Measurements from ENCODE around the gene OLFML1. TPM values are rescaled to one million over a fixed set of nuclear protein-coding genes. Genes with fewer than 3 reads are reported as not detected.

The OLFML1 gene
- total RNA-seq, 1 experiment from 2014 or later = not detected

DNA sequence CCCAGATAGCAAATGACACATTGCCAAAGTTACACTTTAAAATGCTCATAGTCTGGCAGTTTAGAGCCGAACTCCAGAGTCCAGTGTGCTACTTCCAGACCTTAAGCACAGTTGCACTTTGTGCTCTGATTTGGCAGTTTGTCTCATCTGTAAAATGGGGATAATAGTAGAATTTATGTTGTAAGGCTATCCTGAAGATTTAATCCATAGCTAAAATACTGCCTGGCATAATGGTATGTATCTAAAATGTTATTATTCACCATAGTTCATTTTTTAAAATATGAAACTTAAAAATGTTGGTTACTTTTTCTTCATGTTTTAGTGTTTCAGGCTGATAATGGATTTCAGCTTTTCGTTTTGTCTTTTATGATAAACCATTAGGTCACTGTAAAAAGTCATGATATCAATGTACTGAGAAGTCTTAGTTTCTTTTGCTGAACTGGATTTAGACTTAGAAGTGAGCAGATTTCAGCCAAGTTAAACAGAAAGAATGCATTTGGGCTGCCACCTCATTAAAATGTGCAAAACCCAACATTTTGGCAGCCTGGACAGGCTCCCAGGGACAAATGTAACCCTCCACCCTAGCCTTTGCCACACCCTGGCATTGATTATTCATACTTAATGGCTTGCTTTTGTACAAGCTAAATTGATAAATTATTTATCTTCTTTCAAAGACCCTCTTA lies 933 bp downstream of the OLFML1 start:
- H2BK5ac ChIP-seq (ENCODE audit: insufficient read length, low read length) = no peak overlapping the region
- Mint-ChIP-seq H3K36me3 (ENCODE audit: insufficient read depth in 1 of 3, low read depth in 3 of 3) (no peaks in the 10 kb centered on the region), H3K27ac (no peak overlapping the region), H3K27me3 (ENCODE audit: low read depth) (no peaks in the 10 kb centered on the region), H3K9me3 (no peaks in the 10 kb centered on the region), H3K4me1 (peaks cover 22 to 26% of the 10 kb centered on the region in 2 experiments), H3K4me3 (no peak overlapping the region)
- no peaks in the 10 kb centered on the region for H3K79me1 ChIP-seq (ENCODE audit: insufficient read depth, low read depth, low read length, poor library complexity, severe bottlenecking)
- no peak overlapping the region for H3K4me2 ChIP-seq (ENCODE audit: insufficient read depth, insufficient read length, low read length)
- H3T11ph ChIP-seq (ENCODE audit: low read length) = no peak overlapping the region
- H2BK12ac ChIP-seq (ENCODE audit: insufficient read length, low read depth, low read length) = no peak overlapping the region
- no peak overlapping the region for H4K8ac ChIP-seq (replicated peaks; ENCODE audit: insufficient read length, low read depth, low read length)
- H2BK15ac ChIP-seq (ENCODE audit: low read depth, low read length) = no peak overlapping the region
- H4K91ac ChIP-seq (ENCODE audit: insufficient read length, low read depth, low read length) = no peak overlapping the region
- no peak overlapping the region for H2AFZ ChIP-seq (ENCODE audit: low read length)
- H3K9me3 ChIP-seq (ENCODE audit: control insufficient read depth, low read depth, low read length) = no peaks in the 10 kb centered on the region
- DNase-seq = no peak
- no peaks in the 10 kb centered on the region for H3K27me3 ChIP-seq (ENCODE audit: insufficient read depth, low read length)
- no peaks in the 10 kb centered on the region for H3K79me2 ChIP-seq (ENCODE audit: insufficient read depth, low read length)
- H3K4ac ChIP-seq (ENCODE audit: low read depth, low read length) = no peak overlapping the region
- H2BK120ac ChIP-seq (ENCODE audit: low read depth, low read length, poor library complexity, severe bottlenecking) = no peak overlapping the region
- H3K4me1 ChIP-seq (ENCODE audit: insufficient read depth, low read length) = peaks cover 3% of the 10 kb centered on the region; the same call in 1 of the 2 replicates
- H4K5ac ChIP-seq (ENCODE audit: insufficient read length, low read depth, low read length) = no peak overlapping the region
- no peak overlapping the region for H3K56ac ChIP-seq (ENCODE audit: insufficient read length, low read depth, low read length)
- WGBS (ENCODE audit: extremely low coverage, insufficient read length, low lambda C conversion rate) = no CpG with 5 or more reads among the region's 2 CpGs
- no peaks in the 10 kb centered on the region for H4K20me1 ChIP-seq (ENCODE audit: control insufficient read depth, insufficient read depth, insufficient read length)
- H3K23me2 ChIP-seq (ENCODE audit: insufficient read length, low read depth, low read length, poor library complexity, severe bottlenecking) = no peaks in the 10 kb centered on the region
- H2AK5ac ChIP-seq (ENCODE audit: insufficient read length, low read length) = no peak overlapping the region
- no peak overlapping the region for H3K9ac ChIP-seq (ENCODE audit: extremely low read depth, insufficient read length, low read length)
- TF ChIP-seq, protein P1, sequence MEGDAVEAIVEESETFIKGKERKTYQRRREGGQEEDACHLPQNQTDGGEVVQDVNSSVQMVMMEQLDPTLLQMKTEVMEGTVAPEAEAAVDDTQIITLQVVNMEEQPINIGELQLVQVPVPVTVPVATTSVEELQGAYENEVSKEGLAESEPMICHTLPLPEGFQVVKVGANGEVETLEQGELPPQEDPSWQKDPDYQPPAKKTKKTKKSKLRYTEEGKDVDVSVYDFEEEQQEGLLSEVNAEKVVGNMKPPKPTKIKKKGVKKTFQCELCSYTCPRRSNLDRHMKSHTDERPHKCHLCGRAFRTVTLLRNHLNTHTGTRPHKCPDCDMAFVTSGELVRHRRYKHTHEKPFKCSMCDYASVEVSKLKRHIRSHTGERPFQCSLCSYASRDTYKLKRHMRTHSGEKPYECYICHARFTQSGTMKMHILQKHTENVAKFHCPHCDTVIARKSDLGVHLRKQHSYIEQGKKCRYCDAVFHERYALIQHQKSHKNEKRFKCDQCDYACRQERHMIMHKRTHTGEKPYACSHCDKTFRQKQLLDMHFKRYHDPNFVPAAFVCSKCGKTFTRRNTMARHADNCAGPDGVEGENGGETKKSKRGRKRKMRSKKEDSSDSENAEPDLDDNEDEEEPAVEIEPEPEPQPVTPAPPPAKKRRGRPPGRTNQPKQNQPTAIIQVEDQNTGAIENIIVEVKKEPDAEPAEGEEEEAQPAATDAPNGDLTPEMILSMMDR (conservative IDR thresholded peaks at IDR 0.05) = no peak
- no peak overlapping the region for H3K23ac ChIP-seq (ENCODE audit: insufficient read length, low read depth, low read length)
- H3K27ac ChIP-seq (ENCODE audit: insufficient read length, low read depth, low read length) = no peak overlapping the region
- no peak overlapping the region for H3K18ac ChIP-seq (ENCODE audit: insufficient read length, low read depth, low read length)
- H2BK20ac ChIP-seq (ENCODE audit: low read depth, low read length, poor library complexity, severe bottlenecking) = no peak overlapping the region
- no peak overlapping the region for H3K14ac ChIP-seq (ENCODE audit: insufficient read depth, low read length)
